Breast epithelium (tissue), 4 donors: ENCODE measurements around the gene PEMT. TPM values are rescaled to one million over a fixed set of nuclear protein-coding genes. Genes with fewer than 3 reads are reported as not detected.

Experiments used
- DNase-seq, 2 donors: peaks; one replicate each; pipeline ENCODE4 v3.0.0-alpha.2; 2019; ENCODE audit warnings: low spot score in 2 of 2
- H3K27ac ChIP-seq, 2 donors: fragments of 200-600 bp; sonication (generic) in 1 of 2; one replicate each; pipeline ENCODE4 v1.5.1; 2016 to 2019; ENCODE audit warnings: mild to moderate bottlenecking in 1 of 2
- H3K27me3 ChIP-seq, 2 donors: fragments of 200-600 bp; sonication (generic) in 1 of 2; one replicate each; pipeline versions ENCODE4 v1.5.1 to v1.6.0; 2017 to 2019; ENCODE audit warnings: control low read depth in 1 of 2, mild to moderate bottlenecking in 1 of 2
- H3K36me3 ChIP-seq: fragments of 200-600 bp; one replicate; pipeline ENCODE4 v1.5.1; 2019
- H3K4me1 ChIP-seq, 2 donors: fragments of 200-600 bp; sonication (generic); one replicate each; pipeline ENCODE4 v1.5.1; 2016 to 2019; ENCODE audit warnings: control low read depth in 1 of 2
- H3K4me3 ChIP-seq, 3 donors: fragments of 200-600 bp; sonication (generic); 1 replicate in 2 of 3; 2 replicates in 1 of 3; pipeline ENCODE4 v1.5.1; 2016 to 2019; ENCODE audit warnings: mild to moderate bottlenecking in 3 of 3, moderate library complexity in 2 of 3
- H3K9me3 ChIP-seq, 2 donors: fragments of 200-600 bp; sonication (generic) in 1 of 2; one replicate each; pipeline ENCODE4 v1.5.1; 2016 to 2019; ENCODE audit warnings: control low read depth in 1 of 2
- CTCF ChIP-seq, 3 donors: fragments of 450-650 bp; IDR thresholded peaks; one replicate each; pipeline ENCODE4 v1.5.1; 2016 to 2017; ENCODE audit warnings: antibody characterized with exemption in 3 of 3, mild to moderate bottlenecking in 3 of 3, moderate library complexity in 3 of 3
- POLR2A ChIP-seq: fragments of 450-650 bp; IDR thresholded peaks from one replicate; pipeline ENCODE4 v1.6.1; 2016; ENCODE audit warnings: antibody characterized with exemption, mild to moderate bottlenecking, moderate library complexity
- POLR2AphosphoS5 ChIP-seq, 3 donors: sonication (generic); formaldehyde crosslinking; IDR thresholded peaks; one replicate each; pipeline ENCODE4 v1.6.1; 2017; ENCODE audit warnings: antibody characterized with exemption in 3 of 3
- intact Hi-C: fragments of 100-400 bp; cut with DNase I; formaldehyde crosslinking; loops from one replicate; pipeline ENCODE4 v1.15.1; 2023; ENCODE audit warnings: low total_unique reads
- total RNA-seq, 3 donors: library from RNA; depleted of rRNA; stranded (reverse); fragments of >200 nt; gene quantifications; one replicate each; pipeline ENCODE4 v1.1.0, GENCODE V29; 2016

Gene PEMT
- total RNA-seq, 3 donors from 2014 or later, result 37.3 to 151 (median 52.4) TPM

- intact Hi-C loops, result no loop called here
- Histone ChIP-seq H3K27me3 (no peaks in the 10 kb centered on the region), H3K4me3 (no peak overlapping the region), H3K9me3 (no peaks in the 10 kb centered on the region), H3K27ac (peak overlapping the region; percentile 0 to 82), H3K36me3 (no peaks in the 10 kb centered on the region), H3K4me1 (peaks cover 0 to 13% of the 10 kb centered on the region in 2 donors)
- no peak for TF ChIP-seq POLR2A
- TF ChIP-seq POLR2AphosphoS5 (IDR thresholded peaks at IDR 0.05), result no peak
- no peak for TF ChIP-seq CTCF (IDR thresholded peaks at IDR 0.05)
- no peak for DNase-seq
Observed at GRCh38 chr17:17514993-17515933, 76.2 kb downstream of the PEMT start.

GRCh38 chr17:17514361-17514992 lies 77.0 kb downstream of the PEMT start:
- TF ChIP-seq CTCF (IDR thresholded peaks at IDR 0.05) (no peak), POLR2A (no peak), POLR2AphosphoS5 (IDR thresholded peaks at IDR 0.05) (no peak)
- H3K27ac ChIP-seq, result peak overlapping the region in 1 of 2 donors; percentile 82
- peaks cover 0 to 13% of the 10 kb centered on the region in 2 donors for H3K4me1 ChIP-seq
- no peaks in the 10 kb centered on the region for H3K9me3 ChIP-seq
- H3K4me3 ChIP-seq, result no peak overlapping the region
- intact Hi-C loops, result no loop called here
- DNase-seq, result no peak
- H3K27me3 ChIP-seq, result no peaks in the 10 kb centered on the region
- no peaks in the 10 kb centered on the region for H3K36me3 ChIP-seq

GRCh38 chr17:17513626-17514025 lies 77.9 kb downstream of the PEMT start:
- Histone ChIP-seq H3K27ac (no peak overlapping the region), H3K4me1 (peaks cover 0 to 13% of the 10 kb centered on the region in 2 donors), H3K9me3 (no peaks in the 10 kb centered on the region), H3K36me3 (no peaks in the 10 kb centered on the region), H3K4me3 (no peak overlapping the region), H3K27me3 (no peaks in the 10 kb centered on the region)
- no peak for DNase-seq
- TF ChIP-seq POLR2A (no peak), CTCF (IDR thresholded peaks at IDR 0.05) (no peak), POLR2AphosphoS5 (IDR thresholded peaks at IDR 0.05) (no peak)
- intact Hi-C loops, result no loop called here

GRCh38 chr17:17512866-17513265 lies 78.6 kb downstream of the PEMT start:
- H3K27ac ChIP-seq, result no peak overlapping the region
- TF ChIP-seq POLR2A (no peak), CTCF (IDR thresholded peaks at IDR 0.05) (no peak), POLR2AphosphoS5 (IDR thresholded peaks at IDR 0.05) (no peak)
- peaks cover 0 to 13% of the 10 kb centered on the region in 2 donors for H3K4me1 ChIP-seq
- no peaks in the 10 kb centered on the region for H3K27me3 ChIP-seq
- intact Hi-C loops, result no loop called here
- no peaks in the 10 kb centered on the region for H3K9me3 ChIP-seq
- H3K36me3 ChIP-seq, result no peaks in the 10 kb centered on the region
- DNase-seq, result no peak
- no peak overlapping the region for H3K4me3 ChIP-seq
